OCI-LY1 (cell line): ENCODE data around the gene KRT1.

Experiments used
- CTCF ChIP-seq: fragments of 200-600 bp; sonication (generic), shearing (Covaris generic); IDR thresholded peaks from 2 replicates; pipeline ENCODE4 v1.5.1; 2017; ENCODE audit warnings: mild to moderate bottlenecking, antibody characterized with exemption, low read length, moderate library complexity, mixed read lengths
- EZH2 ChIP-seq: fragments of 200-600 bp; sonication (generic), shearing (Covaris generic); IDR thresholded peaks from 2 replicates; pipeline ENCODE4 v1.8.0; 2017; ENCODE audit warnings: borderline replicate concordance, mixed run types, mild to moderate bottlenecking, antibody characterized with exemption, low read length, moderate library complexity, mixed read lengths

- no peak for TF ChIP-seq EZH2
- TF ChIP-seq CTCF: no peak
Observed at GRCh38 chr12:52703878-52704277, 23.7 kb upstream of the KRT1 start.
